ENCODE results near the gene DCXR. TPM values are rescaled to one million over a fixed set of nuclear protein-coding genes. Genes with fewer than 3 reads are reported as not detected.
A peak's percentile ranks its signal among the peaks of the same experiment; 100 is the strongest.

DCXR gene
- total and polyA plus RNA-seq, 2 of the 13 experiments (the other 11 are each of a cell fraction or from before 2014, with no cell fraction given) = 287 to 311 TPM

GRCh38 chr17:81994593-81995462, 42.7 kb downstream of the DCXR start (continued):
- TF ChIP-seq ZBTB49 (CRISPR knock-in tag; IDR thresholded peaks at IDR 0.05; ENCODE audit: borderline replicate concordance) (peak; percentile 12; the same call in 1 of the 2 replicates), ZSCAN21 (CRISPR knock-in tag; IDR thresholded peaks at IDR 0.05; ENCODE audit: borderline replicate concordance) (peak; percentile 35), GMEB1 (CRISPR knock-in tag; IDR thresholded peaks at IDR 0.05; ENCODE audit: borderline replicate concordance) (no peak), ZNF329 (CRISPR knock-in tag; IDR thresholded peaks at IDR 0.05; ENCODE audit: low read depth) (0 out of 2 replicates have a peak, but pooled peaks have one; percentile 5), DR1 (CRISPR knock-in tag; IDR thresholded peaks at IDR 0.05) (peak; percentile 82), TSC22D2 (CRISPR knock-in tag; IDR thresholded peaks at IDR 0.05; ENCODE audit: borderline replicate concordance) (no peak; the same call in 1 of the 2 replicates), POLR2G (IDR thresholded peaks at IDR 0.05; ENCODE audit: low read depth, low read length) (peak; percentile 60), KDM6A (CRISPR knock-in tag; IDR thresholded peaks at IDR 0.05; ENCODE audit: low read depth) (peak; percentile 26), ZNF335 (CRISPR knock-in tag; IDR thresholded peaks at IDR 0.05) (no peak), ZSCAN25 (CRISPR knock-in tag; IDR thresholded peaks at IDR 0.05) (no peak), ZNF660 (CRISPR knock-in tag; IDR thresholded peaks at IDR 0.05; ENCODE audit: borderline replicate concordance, low read depth) (no peak; the same call in 1 of the 2 replicates), DRAP1 (CRISPR knock-in tag; IDR thresholded peaks at IDR 0.05) (peak; percentile 57; the same call in 1 of the 2 replicates), ZNF569 (CRISPR knock-in tag; IDR thresholded peaks at IDR 0.05; ENCODE audit: borderline replicate concordance) (no peak), ZNF263 (CRISPR knock-in tag; IDR thresholded peaks at IDR 0.05) (peak; percentile 96), ZEB1 (IDR thresholded peaks at IDR 0.05; ENCODE audit: insufficient replicate concordance, low read depth) (no peak), ZNF510 (CRISPR knock-in tag; IDR thresholded peaks at IDR 0.05; ENCODE audit: low read depth) (peak; percentile 6; the same call in 1 of the 2 replicates), POGK (CRISPR knock-in tag; conservative IDR thresholded peaks at IDR 0.05) (no peak), HNF4G (IDR thresholded peaks at IDR 0.05; ENCODE audit: borderline replicate concordance, low read depth, low read length) (peak; percentile 59; the same call in 1 of the 2 replicates), HNF4G (CRISPR knock-in tag; IDR thresholded peaks at IDR 0.05; ENCODE audit: borderline replicate concordance, low read depth) (no peak; the same call in 1 of the 2 replicates), SMARCE1 (IDR thresholded peaks at IDR 0.05; ENCODE audit: borderline replicate concordance) (no peak), KDM5A (IDR thresholded peaks at IDR 0.05; ENCODE audit: borderline replicate concordance, low read length) (no peak; the same call in 1 of the 2 replicates), ZNF674 (CRISPR knock-in tag; IDR thresholded peaks at IDR 0.05; ENCODE audit: low read depth) (no peak), TBX2 (CRISPR knock-in tag; IDR thresholded peaks at IDR 0.05; ENCODE audit: borderline replicate concordance) (peak; percentile 56)
